ENCODE results near the gene NTM.

GRCh38 chr11:131615611-131616010 lies 245.2 kb downstream of the NTM start:
- TF ChIP-seq, protein P1, sequence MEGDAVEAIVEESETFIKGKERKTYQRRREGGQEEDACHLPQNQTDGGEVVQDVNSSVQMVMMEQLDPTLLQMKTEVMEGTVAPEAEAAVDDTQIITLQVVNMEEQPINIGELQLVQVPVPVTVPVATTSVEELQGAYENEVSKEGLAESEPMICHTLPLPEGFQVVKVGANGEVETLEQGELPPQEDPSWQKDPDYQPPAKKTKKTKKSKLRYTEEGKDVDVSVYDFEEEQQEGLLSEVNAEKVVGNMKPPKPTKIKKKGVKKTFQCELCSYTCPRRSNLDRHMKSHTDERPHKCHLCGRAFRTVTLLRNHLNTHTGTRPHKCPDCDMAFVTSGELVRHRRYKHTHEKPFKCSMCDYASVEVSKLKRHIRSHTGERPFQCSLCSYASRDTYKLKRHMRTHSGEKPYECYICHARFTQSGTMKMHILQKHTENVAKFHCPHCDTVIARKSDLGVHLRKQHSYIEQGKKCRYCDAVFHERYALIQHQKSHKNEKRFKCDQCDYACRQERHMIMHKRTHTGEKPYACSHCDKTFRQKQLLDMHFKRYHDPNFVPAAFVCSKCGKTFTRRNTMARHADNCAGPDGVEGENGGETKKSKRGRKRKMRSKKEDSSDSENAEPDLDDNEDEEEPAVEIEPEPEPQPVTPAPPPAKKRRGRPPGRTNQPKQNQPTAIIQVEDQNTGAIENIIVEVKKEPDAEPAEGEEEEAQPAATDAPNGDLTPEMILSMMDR (conservative IDR thresholded peaks at IDR 0.05 in 1 of 2, IDR thresholded peaks at IDR 0.05 in 1 of 2; ENCODE audit: low read depth in 1 of 2, low read length in 2 of 2) = no peak
- TF ChIP-seq EZH2 (IDR thresholded peaks at IDR 0.05; ENCODE audit: low read length, missing control alignments) = no peak
